NCI-H1417 treated with DMSO at 0.1 percent for 48 hours (cell line): ENCODE data around the gene CMTM1.
A peak's percentile ranks its signal among the peaks of the same experiment; 100 is the strongest.

Experiments
- DNase-seq: peaks from one replicate; lab custom pipeline; 2025; lab: John Stamatoyannopoulos, UW

CMTM1 gene

DNA sequence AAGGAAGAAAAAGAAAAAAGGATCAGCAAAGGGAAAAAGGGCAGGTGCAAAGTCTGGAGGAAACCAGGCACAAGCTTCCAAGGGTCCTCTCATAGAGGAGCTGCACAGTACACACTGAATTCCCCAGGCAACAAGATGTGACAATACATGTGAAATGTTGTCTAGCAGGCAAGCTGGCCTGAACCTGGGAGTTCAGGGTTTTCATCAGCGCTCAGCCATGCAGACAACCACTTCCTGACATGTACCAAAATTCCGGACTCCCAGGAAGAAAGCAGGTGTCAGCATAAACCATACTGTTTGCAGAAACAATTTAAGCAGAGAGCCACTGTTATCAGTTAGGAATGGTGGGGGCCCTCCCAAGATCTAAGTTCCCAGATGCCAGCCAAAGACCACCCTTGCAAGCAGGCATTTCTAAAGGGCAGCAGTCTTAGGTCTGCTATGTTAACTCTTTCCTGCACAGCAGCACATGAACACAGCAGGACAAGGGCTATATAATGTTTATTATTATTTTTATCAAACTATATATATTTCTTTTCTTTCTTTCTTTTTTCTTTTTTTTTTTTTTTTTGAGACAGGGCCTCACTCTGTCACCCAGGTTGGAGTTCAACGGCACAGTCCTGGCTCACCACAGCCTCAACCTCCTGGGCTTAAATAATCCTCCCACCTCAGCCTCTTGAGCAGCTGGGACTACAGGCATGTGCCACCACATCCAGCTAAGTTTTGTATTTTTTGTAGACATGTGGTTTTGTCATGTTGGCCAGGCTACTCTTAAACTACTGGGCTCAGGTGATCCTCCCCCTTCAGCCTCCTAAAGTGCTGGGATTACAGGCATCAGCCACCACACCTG is 26.4 kb upstream of the CMTM1 start:
- no peak for DNase-seq

DNA sequence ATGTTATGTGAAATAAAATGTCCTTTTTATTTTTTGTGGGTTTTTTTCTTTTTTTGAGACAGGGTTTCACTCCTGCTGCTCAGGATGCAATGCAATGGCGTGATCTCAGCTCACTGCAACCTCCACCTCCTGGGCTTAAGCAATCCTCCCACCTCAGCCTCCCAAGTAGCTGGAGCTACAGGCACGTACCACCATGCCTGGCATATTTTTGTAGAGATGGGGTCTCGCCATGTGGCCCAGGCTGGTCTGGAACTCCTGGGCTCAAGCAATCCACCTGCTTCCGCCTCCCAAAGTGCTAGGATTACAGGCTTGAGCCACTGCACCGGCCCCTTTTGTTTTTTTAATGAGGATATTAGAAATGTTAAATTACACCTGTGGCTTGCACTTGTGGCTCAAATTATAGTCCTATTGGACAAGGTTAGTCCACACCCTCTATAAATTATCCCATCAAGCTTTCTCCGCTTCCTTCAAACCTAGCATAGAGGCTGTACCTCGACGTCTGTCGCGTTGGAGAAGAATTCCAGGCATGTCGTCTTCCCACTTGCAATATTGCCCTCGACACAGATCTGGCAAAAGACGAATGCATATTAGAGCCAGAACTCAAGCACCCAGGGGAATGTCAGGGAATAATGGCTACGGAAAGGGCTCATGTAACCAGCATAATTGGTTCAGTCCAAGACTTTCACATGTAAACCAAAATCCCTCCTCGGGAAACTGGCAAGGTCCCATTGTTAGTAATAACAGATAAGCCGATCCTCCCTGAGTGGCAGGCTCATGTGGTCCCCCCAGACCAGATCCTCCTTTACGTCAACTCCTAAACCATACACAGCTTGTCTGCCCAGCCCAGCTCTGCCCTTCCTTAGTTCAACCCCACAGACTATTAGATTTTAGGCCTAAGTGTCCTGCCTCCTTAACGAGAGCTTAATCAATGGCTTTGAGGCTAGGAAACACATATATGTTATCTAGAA is 24.6 kb upstream of the CMTM1 start:
- no peak for DNase-seq

DNA sequence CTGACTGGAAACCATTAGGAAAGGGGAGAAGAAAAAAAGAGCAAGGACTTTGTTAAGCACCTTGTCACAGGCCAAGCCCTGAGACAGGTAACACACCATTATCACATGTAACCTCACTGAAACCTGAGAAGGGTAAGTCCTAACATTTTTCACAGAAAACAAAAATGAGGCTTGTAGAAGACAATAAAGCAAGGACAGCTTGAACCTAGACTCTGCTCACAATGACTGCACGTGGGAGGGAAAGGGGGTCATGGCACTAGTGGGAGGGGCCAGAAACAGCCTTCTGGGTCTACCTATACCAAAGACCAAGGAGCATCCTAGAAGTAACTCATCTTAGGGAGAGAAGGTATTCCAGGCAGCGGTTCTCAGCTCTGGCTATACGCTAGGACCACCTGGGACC is 23.8 kb upstream of the CMTM1 start:
- DNase-seq = no peak

DNA sequence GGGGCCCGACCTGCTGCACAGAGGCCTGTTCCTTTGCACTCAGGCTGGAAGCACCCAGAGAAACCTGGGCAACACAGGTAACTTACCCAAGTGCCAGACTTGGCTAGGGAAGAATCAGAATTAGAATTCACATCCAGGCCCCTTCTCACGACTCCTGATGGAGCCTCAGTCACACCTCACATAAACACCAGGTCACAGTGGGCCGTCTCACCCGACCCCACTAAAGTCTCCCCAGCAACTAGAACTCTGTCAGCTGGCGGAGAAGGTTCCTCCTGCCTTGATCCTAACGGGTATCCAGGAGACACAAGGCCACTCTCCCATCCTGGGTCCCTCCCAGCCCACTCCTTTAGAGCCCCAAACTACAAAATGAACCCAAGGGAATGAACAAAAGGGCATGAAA is 22.7 kb upstream of the CMTM1 start:
- no peak for DNase-seq

DNA sequence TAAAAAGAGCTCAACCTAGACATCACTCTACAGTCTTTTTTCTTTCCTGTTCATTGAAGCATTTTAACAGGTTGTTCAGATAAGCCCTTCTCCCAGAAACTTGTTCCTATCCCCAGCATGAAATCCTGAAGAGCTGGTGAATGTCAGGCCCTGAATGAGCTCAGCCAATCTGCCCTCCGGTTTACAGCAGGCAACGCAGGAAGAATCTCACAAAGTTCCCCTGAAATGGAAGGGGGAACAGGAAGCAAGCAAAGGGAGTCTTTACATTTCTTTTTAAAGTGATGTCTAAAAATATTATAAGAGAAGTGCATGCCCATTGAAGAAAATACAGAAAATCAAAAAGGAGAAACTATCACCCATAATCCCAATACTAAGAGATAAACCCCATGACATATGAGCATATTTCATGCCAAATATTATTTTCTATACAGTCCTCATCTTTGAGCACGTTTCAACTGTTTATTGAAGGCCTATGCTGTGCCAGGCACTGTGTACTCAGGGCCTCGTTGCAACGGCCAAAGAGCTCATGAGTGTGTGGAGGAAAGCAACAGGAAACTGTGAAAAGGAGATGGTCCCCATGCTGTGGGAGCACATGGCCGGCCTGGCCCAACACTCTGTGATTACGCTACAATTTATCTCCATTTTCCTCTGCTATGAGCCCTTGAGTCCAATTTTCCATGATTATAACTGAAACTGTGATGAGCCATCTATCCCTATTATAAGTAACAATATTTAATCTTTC is 22.1 kb upstream of the CMTM1 start:
- no peak for DNase-seq

DNA sequence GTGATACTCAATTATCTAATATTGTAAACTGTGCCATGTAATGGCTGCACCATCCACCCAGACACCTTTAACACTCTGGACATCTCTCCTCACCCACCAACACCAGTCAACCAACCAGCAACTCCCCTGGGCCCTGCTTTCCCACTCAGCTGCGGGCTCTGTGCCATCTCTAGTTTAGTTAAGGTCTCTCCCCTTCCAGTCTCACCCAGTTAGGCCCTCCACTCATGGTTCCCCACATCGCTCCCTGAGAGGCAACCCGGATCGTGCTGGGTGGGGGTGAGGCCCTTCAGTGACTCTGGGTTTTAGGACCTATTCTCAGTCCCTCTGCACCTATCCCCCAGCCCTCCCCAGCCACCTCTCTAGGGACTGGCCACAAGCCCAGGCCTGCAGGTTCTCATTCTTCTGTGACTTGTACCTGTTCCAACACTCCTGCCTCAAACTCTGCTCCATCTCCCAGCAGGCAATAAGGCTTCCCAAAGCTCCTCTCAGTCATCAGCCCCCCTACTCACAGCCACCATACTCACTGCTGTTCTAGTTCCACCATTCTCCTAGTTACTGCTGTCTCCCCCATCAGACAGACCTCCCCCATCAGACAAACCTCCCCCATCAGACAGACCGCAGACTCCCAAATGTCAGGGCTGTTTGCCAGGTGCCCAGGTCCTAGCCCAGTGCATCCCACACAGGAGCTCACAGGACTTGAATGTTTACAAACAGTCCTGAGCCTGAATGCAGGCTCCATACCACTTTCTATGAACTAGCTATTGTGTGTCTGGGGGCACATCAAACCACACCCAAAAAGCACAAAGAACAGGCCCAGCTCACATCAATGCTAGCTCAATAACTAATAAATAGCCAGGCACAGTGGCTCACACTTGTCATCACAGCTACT is 18.9 kb upstream of the CMTM1 start:
- DNase-seq = no peak

DNA sequence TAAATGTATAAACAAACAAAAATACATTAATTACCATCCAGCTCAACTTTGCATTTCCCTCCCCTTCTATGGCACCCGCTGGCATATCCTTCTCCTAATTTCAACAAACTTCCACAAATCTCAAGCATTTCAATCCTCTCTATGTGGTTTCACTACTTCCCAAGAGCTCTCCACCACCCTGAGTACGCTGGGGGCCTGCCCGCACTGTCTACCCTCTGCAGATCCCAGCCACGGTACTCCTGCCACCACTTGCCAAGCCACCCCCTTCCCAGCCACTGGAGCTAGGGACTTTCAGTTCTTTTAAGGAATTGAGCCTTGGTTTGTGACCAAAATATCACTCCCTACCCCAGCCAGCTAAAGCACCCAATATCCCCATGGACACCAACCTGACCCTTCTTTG is 18.2 kb upstream of the CMTM1 start:
- no peak for DNase-seq

DNA sequence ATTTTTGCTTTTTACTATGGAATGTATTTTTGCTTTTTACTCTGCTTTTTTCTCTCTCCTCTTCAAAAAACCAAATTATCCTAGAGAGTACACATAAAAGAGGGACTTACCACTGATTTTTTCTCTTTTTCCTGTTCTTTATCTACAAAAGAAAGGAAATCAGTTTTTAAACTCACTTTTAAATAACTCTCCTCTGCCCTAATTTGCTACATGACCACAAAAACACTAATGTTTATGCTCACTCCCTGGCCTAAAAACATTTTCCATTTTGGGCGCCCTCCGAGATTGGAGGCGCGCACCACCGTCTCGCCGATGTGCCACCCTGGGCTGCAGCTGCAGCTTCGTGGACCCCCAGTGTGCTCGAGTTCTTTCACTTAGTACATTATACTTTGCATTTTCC is 17.4 kb upstream of the CMTM1 start:
- DNase-seq = no peak

DNA sequence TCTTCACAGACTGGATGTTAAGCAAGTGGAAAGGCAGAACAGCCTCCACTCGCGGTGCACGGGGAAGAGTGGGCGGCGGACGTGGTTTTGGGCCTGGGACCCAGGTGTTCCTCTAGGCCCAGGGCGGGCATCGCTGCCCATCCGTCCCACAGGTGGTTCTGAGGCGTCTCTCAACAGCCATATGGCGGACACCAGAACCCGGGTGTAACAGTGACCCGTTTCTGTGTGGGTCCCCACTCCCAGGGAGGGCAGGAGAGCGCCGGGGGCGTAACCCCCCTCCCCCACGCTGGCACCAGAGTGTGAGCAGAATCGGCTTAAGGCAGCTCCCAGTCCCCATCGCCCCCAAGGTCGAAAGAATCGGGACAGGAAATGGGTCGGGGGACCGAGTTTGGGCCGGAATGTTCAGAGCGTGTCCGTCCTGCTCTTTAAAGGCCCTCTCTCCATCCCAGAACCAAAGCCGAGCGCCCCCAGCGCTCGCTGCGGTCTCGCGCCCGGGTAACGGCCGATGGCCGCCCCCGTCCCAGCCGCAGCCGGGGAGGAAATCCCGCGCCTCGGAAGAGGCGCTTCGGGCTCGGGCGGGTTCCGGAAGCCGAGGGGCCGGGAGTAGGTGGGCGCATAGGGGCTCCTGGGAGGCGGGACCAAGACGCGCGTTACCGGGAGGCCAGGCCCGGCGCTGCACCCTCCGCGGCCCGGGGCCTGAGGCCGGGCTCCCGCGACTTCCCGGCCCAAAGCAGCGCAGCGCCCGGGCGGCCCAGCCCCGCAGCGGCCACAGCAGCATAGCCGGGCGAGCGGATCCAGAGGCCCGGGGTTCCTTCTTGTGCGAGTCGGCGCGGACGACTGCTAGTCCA is 16.7 kb upstream of the CMTM1 start, which contains the start of gene TK2:
Gene TK2 (minus strand): TSS at position 839 of the 848 bp plus-strand sequence. CDS start 61 bp downstream, at position 778.
- no peak for DNase-seq

DNA sequence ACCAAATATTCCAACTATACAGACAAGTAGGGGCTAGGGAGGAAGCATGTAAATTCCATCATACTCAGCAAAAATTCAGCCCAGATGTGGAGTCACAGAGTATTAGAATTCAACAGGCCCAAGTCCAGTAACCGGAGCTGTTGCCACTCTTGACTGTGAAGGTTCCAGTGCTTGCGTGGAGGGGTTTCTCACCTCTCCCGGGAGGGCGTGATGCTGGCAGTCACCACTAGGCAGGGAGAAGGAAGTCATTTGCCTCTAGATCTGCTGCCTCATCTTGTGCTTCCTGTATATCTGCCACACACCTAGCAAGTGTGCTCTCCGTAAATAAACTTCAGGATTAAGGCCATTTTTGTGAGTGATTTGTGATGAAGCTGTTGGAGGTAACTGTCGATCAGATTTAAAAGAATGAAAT is 14.9 kb upstream of the CMTM1 start:
- no peak for DNase-seq

DNA sequence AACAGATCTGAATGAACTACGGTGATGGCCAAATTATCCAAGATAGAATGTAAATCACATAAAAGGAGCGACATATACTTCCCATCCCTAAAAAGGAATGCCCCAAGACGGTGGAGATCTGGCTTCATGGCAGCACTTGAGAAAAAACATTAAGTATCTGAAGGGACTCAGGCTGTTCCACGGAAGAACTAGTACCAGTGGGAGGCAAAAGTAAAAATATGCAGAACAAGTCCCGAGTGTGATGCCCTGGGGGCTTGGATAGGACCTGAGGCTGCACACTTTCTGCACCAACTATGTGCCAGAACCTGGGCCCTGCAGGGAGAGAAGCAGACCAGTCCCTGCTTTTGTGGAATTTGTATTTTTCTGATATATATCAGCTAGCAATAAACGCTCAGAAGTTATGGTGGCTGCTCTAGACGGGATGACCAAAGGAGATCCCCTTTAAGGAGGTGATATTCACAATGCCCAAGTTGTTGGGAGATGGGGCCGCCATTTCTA is 14.4 kb upstream of the CMTM1 start:
- DNase-seq = no peak

DNA sequence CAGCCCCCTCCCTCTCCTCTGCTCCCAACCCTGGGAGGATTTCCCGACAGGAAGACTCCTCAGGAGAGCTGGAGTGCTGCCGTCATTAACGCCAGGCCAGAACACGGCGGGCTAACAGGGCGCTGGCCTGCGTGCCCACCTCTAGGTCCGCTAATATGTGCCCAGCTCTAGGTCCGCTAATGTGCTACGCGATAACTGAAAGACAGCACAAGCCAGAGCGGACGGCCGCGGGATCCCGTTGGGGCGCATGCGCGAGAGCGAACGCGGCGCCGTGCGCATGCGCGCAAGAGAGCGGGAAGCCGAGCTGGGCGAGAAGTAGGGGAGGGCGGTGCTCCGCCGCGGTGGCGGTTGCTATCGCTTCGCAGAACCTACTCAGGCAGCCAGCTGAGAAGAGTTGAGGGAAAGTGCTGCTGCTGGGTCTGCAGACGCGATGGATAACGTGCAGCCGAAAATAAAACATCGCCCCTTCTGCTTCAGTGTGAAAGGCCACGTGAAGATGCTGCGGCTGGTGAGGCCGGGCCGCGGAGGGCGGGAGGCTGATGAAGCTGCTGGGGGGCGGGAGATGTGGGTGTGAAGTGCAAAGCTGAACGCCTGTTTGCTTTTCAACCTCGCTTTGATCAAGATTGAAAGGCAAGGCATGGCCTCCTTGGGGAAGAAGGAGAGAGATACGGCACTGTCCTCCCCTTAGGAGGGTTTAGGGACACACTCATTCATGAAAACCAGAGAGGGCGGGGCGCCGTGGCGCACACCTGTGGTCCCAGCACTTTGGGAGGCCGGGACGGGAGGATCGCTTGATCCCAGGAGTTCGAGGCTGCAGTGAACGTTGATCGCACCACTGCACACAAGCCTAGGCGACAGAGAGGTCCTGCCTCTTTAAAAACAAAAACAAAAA is 13.7 kb upstream of the CMTM1 start, which contains the start of gene CKLF:
Gene CKLF (plus strand): TSS at position 291 of the 892 bp plus-strand sequence. CDS start 140 bp downstream, at position 431.
- DNase-seq = peak; percentile 60

DNA sequence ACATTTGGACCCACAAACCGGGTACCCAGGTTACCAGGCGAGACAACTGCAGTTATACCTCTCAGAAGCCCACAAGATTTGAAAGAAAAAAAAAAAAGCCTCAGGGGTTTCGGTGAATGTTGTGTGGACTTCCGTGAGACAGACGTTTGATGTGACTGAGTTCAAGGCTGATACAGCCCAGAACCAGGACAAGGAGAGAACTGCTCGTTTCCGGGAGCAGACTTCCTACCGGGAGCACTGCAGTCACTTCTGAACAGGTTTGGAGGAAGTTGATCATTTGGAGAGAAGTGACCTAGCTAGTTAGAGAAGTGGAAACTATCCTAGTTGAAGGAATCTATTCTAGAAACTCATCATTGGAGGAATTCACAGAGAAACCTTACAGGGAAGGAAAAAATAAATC is 13.0 kb upstream of the CMTM1 start:
- DNase-seq = no peak

DNA sequence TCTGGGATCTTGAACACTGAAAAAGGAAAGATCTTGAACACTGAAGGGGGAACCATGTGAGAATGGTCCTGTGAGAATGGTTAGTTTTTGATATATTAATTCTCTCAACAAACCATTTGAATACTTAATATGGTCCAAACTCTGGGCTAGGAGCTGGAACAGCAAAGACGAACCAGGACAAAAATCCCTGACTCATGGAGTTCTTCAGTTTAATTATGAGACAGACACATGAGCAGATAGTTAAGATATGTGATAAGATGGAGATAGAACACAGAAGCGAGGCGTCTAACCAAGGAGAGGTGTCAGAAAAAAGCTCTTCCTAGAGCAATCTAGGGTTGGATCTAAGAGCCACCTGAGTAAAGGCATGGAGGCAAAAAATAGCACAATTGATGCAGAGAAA is 12.2 kb upstream of the CMTM1 start:
- no peak for DNase-seq

DNA sequence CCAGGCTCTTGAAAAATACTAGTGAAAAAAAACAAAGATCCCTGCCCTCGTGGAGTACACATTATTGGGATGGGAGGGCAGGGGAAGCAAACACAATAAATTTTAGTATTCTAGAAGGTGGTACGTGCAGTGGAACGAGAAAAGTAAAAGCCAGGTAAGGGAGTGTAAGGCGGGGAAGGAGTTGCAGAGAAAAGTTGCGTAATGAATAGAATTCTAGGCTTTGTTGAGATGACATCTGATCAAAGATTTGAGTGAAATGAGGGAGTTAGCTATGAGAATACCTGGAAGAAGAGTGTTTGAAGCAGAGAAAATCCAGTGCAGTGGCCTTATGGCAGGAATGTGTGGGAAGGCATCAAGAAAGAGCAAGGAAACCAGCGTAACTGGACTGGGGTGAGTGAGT is 11.7 kb upstream of the CMTM1 start:
- DNase-seq = no peak

DNA sequence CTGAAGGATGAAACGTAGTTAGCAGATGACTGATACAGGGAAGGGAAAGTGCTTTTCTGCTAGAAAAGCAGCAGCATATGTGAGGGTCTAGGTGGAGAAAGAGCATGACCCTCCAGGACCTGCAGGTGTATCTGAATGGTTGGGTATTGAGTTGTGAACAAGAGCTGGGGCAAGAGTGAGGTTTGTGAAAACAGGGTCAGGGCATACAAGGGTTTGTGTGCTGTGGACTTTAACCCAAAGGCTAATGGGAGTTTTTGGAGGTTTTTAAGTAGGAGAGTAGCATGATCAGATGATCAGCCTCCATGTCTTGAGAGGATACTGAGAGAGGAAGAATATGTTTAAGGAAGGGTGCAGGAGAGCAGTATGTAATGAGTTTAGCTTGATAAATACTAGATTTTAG is 6.1 kb upstream of the CMTM1 start:
- DNase-seq = no peak

DNA sequence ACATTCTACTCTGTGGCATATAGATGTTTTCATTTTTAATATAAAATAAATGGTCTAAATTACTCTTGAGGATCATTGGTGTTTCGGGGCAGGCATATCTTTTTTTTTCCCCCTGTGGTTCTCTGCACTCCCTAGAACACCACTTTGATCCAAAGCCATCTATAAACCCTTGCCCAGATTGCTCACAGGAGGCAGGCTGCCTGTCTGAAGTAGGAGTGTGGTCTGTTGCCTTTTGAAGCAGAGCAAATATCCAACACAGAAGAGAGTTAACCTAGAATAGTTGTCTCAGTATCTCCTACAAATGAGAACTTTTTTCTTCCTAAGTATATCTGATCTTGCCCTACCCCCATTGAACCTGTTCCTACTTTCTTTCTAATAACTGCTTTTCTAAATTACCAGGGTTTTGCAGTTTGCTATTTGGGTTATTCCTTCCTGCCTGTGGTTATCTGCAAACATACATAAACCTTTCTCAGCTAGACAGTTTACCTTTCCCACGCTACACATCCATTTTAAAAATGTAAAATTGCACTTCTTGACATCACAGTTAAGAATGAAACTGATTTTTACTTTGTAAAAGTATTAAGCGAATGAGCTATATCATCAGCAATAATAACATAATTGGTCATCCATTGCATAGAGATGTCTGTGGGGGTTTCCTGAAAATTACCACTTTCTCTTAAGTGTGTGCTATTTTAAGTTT is 4.7 kb upstream of the CMTM1 start:
- DNase-seq = no peak

DNA sequence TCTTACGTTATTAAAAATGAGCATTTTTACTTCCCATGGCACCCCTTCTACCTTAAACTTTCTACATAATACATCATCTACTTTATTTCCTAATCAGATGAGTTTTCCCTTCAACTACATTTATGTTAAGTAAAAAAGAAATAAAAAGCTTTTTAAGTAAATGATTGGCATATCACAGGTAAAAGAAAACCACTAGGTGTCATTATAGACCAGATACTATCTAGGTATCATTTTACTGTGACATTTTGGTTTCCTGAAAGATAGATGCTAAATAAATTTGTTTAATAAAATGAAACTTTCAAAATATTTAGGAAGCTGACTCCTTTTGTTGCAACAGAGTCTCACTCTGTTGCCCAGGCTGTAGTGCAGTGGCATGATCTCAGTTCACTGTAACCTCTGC is 3.8 kb upstream of the CMTM1 start:
- no peak for DNase-seq
